Lower leg skin (tissue), 4 donors: ENCODE data around the gene SLC8A2. TPM values are rescaled to one million over a fixed set of nuclear protein-coding genes. Genes with fewer than 3 reads are reported as not detected.

Experiments
- total RNA-seq, 4 donors: library from RNA; depleted of rRNA; stranded (reverse); fragments of >200 nt; gene quantifications; one replicate each; pipeline ENCODE4 v1.1.0, GENCODE V29; 2016

Gene SLC8A2
- total RNA-seq, 4 donors from 2014 or later = 0.38 to 2.3 (median 1.6) TPM; not detected in 1

Other genes starting within 250 kb of the SLC8A2 start
- 10 to 100 TPM; 11.2 to 33.0 (median 14.4) TPM for gene BBC3, start 240.7 kb downstream of the SLC8A2 start, total RNA-seq
- gene CCDC9, start 215.4 kb downstream of the SLC8A2 start, total RNA-seq = 10 to 100 TPM; 26.4 to 46.6 (median 33.7) TPM
- gene INAFM1, start 197.0 kb downstream of the SLC8A2 start, total RNA-seq = 10 to 100 TPM in 1 of 4 donors, 1 to 10 TPM in 3; 6.0 to 13.6 (median 8.2) TPM
- gene C5AR1, start 162.0 kb downstream of the SLC8A2 start, total RNA-seq = 1 to 10 TPM; 1.1 to 3.7 (median 2.0) TPM
- 1 to 10 TPM in 3 of 4 donors, under 1 TPM in 1; 0.91 to 3.5 (median 1.7) TPM for gene C5AR2, start 139.7 kb downstream of the SLC8A2 start, total RNA-seq
- 10 to 100 TPM; 11.1 to 28.7 (median 18.9) TPM for gene DHX34, start 122.6 kb downstream of the SLC8A2 start, total RNA-seq
- 1 to 10 TPM; 1.9 to 8.5 (median 4.6) TPM for gene MEIS3, start 52.4 kb downstream of the SLC8A2 start, total RNA-seq
- 1 to 10 TPM; 3.5 to 9.0 (median 5.9) TPM for gene KPTN, start 12.3 kb upstream of the SLC8A2 start, total RNA-seq
- gene NAPA, start 43.2 kb upstream of the SLC8A2 start, total RNA-seq = 100 to 1,000 TPM; 182 to 344 (median 221) TPM
- 1 to 10 TPM in 1 of 4 donors, under 1 TPM in 2, not detected in 1; 0.08 to 1.5 (median 0.69) TPM for gene ZNF541, start 101.3 kb upstream of the SLC8A2 start, total RNA-seq
- 10 to 100 TPM; 12.5 to 25.4 (median 18.4) TPM for gene BICRA, start 137.2 kb upstream of the SLC8A2 start, total RNA-seq
- gene EHD2, start 241.5 kb upstream of the SLC8A2 start, total RNA-seq = 10 to 100 TPM; 49.4 to 89.4 (median 66.0) TPM